Measurements from ENCODE around the gene COTL1.
"Not testable (repeated sequence)": the region's sequence is repeated elsewhere in the genome, so short reads cannot be mapped to it uniquely, and the experiment has no call there.

Gene COTL1

DNA sequence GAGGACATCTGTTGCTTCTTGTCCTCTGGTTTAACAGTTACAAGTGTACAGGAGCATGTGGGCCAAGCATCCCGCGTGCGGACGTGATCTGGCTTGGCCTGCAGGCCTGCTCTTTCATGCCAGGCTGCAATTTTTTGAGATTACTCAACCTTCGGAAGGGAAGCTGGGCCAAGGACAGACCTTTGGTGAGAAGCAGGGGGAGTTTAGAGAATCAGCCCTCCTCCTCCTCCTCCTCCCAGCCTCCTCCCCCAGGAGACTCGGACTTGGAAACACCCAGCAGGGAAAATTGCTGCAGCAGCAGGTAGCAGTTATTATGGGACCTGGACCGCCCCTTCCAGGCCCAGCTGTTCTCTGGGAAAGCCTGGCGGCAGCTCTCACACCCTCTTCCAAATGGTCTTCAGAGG, 25.3 kb upstream of the COTL1 start:
- H3K4me3 ChIP-seq (ENCODE audit: low read depth, low read length) = 0 out of 2 replicates have a peak overlapping the region, but pooled peaks have one; percentile 12
- TF ChIP-seq CTCF (IDR thresholded peaks at IDR 0.05; ENCODE audit: low read depth, low read length) = no peak

- H3K4me3 ChIP-seq (ENCODE audit: low read depth, low read length) = no peak overlapping the region; the same call in 1 of the 2 replicates
- TF ChIP-seq CTCF (IDR thresholded peaks at IDR 0.05; ENCODE audit: low read depth, low read length) = no peak
These were observed 23.9 kb upstream of the COTL1 start for GRCh38 chr16:84641643-84642358.

DNA sequence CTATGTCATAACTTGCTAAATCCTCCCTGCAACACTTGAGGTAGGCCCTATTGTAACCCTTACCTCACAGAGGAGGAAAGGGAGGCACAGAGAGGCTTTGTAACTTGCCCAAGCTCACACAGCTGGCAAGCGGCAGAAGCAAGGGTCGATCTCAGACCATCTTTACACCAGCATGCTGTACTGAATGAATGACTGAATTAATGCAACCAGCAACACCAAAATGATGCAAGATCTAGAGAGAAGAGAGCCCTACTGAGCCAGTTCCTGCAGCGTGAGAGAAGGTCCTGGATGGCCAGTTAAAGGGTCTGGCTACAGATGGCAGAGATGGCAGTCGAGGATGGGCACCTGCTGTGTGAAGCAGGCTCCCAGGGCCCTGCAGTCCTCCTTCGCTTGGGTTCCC, 22.3 kb upstream of the COTL1 start:
- H3K4me3 ChIP-seq (ENCODE audit: low read depth, low read length) = no peak overlapping the region
- no peak for TF ChIP-seq CTCF (IDR thresholded peaks at IDR 0.05; ENCODE audit: low read depth, low read length)

DNA sequence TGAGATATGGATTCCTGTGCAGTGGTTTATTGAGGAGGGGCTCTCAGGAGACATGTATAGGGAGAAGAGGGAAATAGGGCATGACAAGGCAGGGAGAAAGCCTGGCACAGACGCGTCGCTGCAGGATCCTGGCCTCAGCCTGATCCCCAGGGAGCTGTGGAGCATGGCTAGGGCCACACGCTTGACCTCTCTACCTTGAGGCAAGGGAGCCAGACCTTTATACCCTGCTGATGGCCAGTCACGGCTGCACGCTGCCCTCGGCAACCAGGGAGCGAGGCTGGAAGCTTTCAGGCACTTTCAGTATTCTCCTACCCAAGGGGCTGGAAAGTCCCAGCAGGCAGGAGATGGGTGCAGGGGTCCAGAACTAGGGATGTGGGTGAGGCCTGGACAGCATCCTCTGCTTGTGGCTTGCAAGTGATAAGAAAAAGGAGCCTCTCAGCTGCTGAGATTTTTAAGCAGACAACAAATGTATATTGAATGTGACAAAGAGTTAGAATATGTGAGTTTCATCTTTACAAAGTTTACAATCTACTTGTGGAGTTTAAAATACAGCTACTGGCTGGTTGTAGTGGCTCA, 20.4 kb upstream of the COTL1 start:
- no peak overlapping the region for H3K4me3 ChIP-seq (ENCODE audit: low read depth, low read length)
- no peak for TF ChIP-seq CTCF (IDR thresholded peaks at IDR 0.05; ENCODE audit: low read depth, low read length)

- no peak for TF ChIP-seq CTCF (IDR thresholded peaks at IDR 0.05; ENCODE audit: low read depth, low read length)
- no peak overlapping the region for H3K4me3 ChIP-seq (ENCODE audit: low read depth, low read length)
These were observed 19.8 kb upstream of the COTL1 start for GRCh38 chr16:84637709-84638108.

DNA sequence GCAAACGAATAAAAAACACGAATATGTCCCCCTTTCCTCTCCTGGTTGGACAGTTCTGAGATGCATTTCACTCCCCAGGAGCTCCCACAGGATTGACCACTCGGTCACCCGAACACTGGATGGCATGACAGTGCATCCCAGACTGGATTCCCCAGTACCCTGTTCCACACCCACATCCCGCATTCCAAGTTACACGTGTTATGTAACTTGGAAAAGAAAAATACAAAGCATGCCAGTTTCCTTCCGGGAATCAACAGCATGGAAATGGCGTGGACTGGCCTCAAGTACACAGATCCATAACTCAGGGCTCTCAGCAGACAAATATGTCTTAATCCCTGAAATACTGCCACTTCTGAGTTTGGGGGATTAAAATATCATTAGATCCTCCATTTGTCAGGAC, 17.8 kb upstream of the COTL1 start:
- H3K4me3 ChIP-seq (ENCODE audit: low read depth, low read length) = no peak overlapping the region
- no peak for TF ChIP-seq CTCF (IDR thresholded peaks at IDR 0.05; ENCODE audit: low read depth, low read length)

GRCh38 chr16:84633622-84634021, 15.7 kb upstream of the COTL1 start:
- no peak for TF ChIP-seq CTCF (IDR thresholded peaks at IDR 0.05; ENCODE audit: low read depth, low read length)
- H3K4me3 ChIP-seq (ENCODE audit: low read depth, low read length) = no peak overlapping the region

- not testable (repeated sequence) for H3K4me3 ChIP-seq (ENCODE audit: low read depth, low read length)
These were observed 15.0 kb upstream of the COTL1 start for GRCh38 chr16:84632862-84633261.

Measured in WI38 (cell line).